ENCODE measurements around the gene PIBF1. TPM values are rescaled to one million over a fixed set of nuclear protein-coding genes. Genes with fewer than 3 reads are reported as not detected.
"Not testable (repeated sequence)": the region's sequence is repeated elsewhere in the genome, so short reads cannot be mapped to it uniquely, and the experiment has no call there.

PIBF1 gene
- total and polyA plus RNA-seq, 7 donors, result 6.5 to 24.0 (median 17.7) TPM

- Histone ChIP-seq H3K27ac (no peak overlapping the region), H3K9me3 (no peaks in the 10 kb centered on the region), H3K4me3 (no peak overlapping the region), H3K4me1 (no peaks in the 10 kb centered on the region), H3K27me3 (no peaks in the 10 kb centered on the region), H3K36me3 (peaks cover 0 to 35% (median 0%) of the 10 kb centered on the region in 4 donors)
- WGBS, 2 donors, result 96 to 97% methylated on average over 4 of the region's 4 CpGs
- no peak for DNase-seq
- intact Hi-C loops (cut with DNase I), result no loop called here
- no peak for TF ChIP-seq CTCF (IDR thresholded peaks at IDR 0.05)
These were observed 126.5 kb downstream of the PIBF1 start for GRCh38 chr13:72908416-72908815.

GRCh38 chr13:72911981-72912380, 130.0 kb downstream of the PIBF1 start:
- H3K4me3 ChIP-seq, result no peak overlapping the region
- WGBS, 2 donors, result 30 to 69% methylated on average over 1 of the region's 1 CpG
- intact Hi-C loops (cut with DNase I), result no loop called here
- no peaks in the 10 kb centered on the region for H3K4me1 ChIP-seq
- no peaks in the 10 kb centered on the region for H3K9me3 ChIP-seq
- H3K27me3 ChIP-seq, result no peaks in the 10 kb centered on the region
- no peak for TF ChIP-seq POLR2A (IDR thresholded peaks at IDR 0.05)
- TF ChIP-seq POLR2AphosphoS5 (IDR thresholded peaks at IDR 0.05), result no peak
- TF ChIP-seq CTCF (IDR thresholded peaks at IDR 0.05), result no peak
- no peak for TF ChIP-seq EP300 (IDR thresholded peaks at IDR 0.05)
- H3K27ac ChIP-seq, result no peak overlapping the region
- peaks cover 0 to 37% (median 0%) of the 10 kb centered on the region in 4 donors for H3K36me3 ChIP-seq
- no peak for DNase-seq

- H3K36me3 ChIP-seq, result peaks cover 0 to 21% (median 0%) of the 10 kb centered on the region in 4 donors
These were observed 138.2 kb downstream of the PIBF1 start for GRCh38 chr13:72920097-72920496.

GRCh38 chr13:72931311-72931710, 149.4 kb downstream of the PIBF1 start:
- Histone ChIP-seq H3K4me1 (no peaks in the 10 kb centered on the region), H3K9me3 (no peaks in the 10 kb centered on the region), H3K27ac (no peak overlapping the region), H3K36me3 (peaks cover 0 to 11% (median 0%) of the 10 kb centered on the region in 4 donors), H3K27me3 (no peaks in the 10 kb centered on the region), H3K4me3 (no peak overlapping the region)
- no peak for DNase-seq
- intact Hi-C loops (cut with DNase I), result no loop called here
- TF ChIP-seq EP300 (IDR thresholded peaks at IDR 0.05) (no peak), POLR2A (IDR thresholded peaks at IDR 0.05) (no peak), CTCF (IDR thresholded peaks at IDR 0.05) (no peak), POLR2AphosphoS5 (IDR thresholded peaks at IDR 0.05) (no peak)

More at GRCh38 chr13:72920097-72920496, 138.2 kb downstream of the PIBF1 start:
- intact Hi-C loops (cut with DNase I), result no loop called here
- 79 to 85% methylated on average over 2 of the region's 2 CpGs for WGBS, 2 donors
- H3K27me3 ChIP-seq, result no peaks in the 10 kb centered on the region
- no peak for DNase-seq
- H3K27ac ChIP-seq, result no peak overlapping the region
- H3K4me3 ChIP-seq, result no peak overlapping the region
- TF ChIP-seq POLR2A (IDR thresholded peaks at IDR 0.05) (no peak), EP300 (IDR thresholded peaks at IDR 0.05) (no peak), CTCF (IDR thresholded peaks at IDR 0.05) (no peak), POLR2AphosphoS5 (IDR thresholded peaks at IDR 0.05) (no peak)
- H3K9me3 ChIP-seq, result no peaks in the 10 kb centered on the region
- peaks cover 0 to 4% (median 0%) of the 10 kb centered on the region in 4 donors for H3K4me1 ChIP-seq

GRCh38 chr13:72932250-72932649, 150.3 kb downstream of the PIBF1 start:
- Histone ChIP-seq H3K27ac (no peak overlapping the region), H3K4me3 (no peak overlapping the region), H3K36me3 (peaks cover 0 to 11% (median 0%) of the 10 kb centered on the region in 4 donors), H3K4me1 (no peaks in the 10 kb centered on the region), H3K27me3 (no peaks in the 10 kb centered on the region), H3K9me3 (no peaks in the 10 kb centered on the region)
- DNase-seq, result no peak
- TF ChIP-seq EP300 (IDR thresholded peaks at IDR 0.05), result no peak
- no peak for TF ChIP-seq POLR2AphosphoS5 (IDR thresholded peaks at IDR 0.05)
- TF ChIP-seq POLR2A (IDR thresholded peaks at IDR 0.05), result no peak
- no peak for TF ChIP-seq CTCF (IDR thresholded peaks at IDR 0.05)
- intact Hi-C loops (cut with DNase I), result no loop called here
- 83 to 86% methylated on average over 1 of the region's 1 CpG for WGBS, 2 donors

GRCh38 chr13:72946267-72946666, 164.3 kb downstream of the PIBF1 start:
- 94 to 96% methylated on average over 2 of the region's 2 CpGs for WGBS, 2 donors
- DNase-seq; intact Hi-C loops (cut with DNase I); H3K27ac ChIP-seq; H3K9me3 ChIP-seq; H3K27me3 ChIP-seq; H3K36me3 ChIP-seq; H3K4me3 ChIP-seq; H3K4me1 ChIP-seq: not testable (repeated sequence)
